ENCODE measurements around the gene KLHL42. TPM values are rescaled to one million over a fixed set of nuclear protein-coding genes. Genes with fewer than 3 reads are reported as not detected.
"Not testable (repeated sequence)": the region's sequence is repeated elsewhere in the genome, so short reads cannot be mapped to it uniquely, and the experiment has no call there.

The KLHL42 gene
- total RNA-seq, 1 donor from 2014 or later: 30.0 TPM

GRCh38 chr12:27843714-27844245, 63.7 kb downstream of the KLHL42 start:
- intact Hi-C loops (cut with DNase I): no loop called here
- H3K9me3 ChIP-seq: no peaks in the 10 kb centered on the region
- no peak overlapping the region for H3K4me3 ChIP-seq
- TF ChIP-seq CTCF (IDR thresholded peaks at IDR 0.05): no peak
- TF ChIP-seq POLR2A (IDR thresholded peaks at IDR 0.05): no peak
- TF ChIP-seq POLR2AphosphoS5 (IDR thresholded peaks at IDR 0.05; ENCODE audit: insufficient read depth in 1 of 2, low read depth in 1 of 2): no peak
- no peaks in the 10 kb centered on the region for H3K27me3 ChIP-seq
- DNase-seq (ENCODE audit: extremely low spot score in 2 of 2): no peak
- no peak overlapping the region for H3K27ac ChIP-seq
- no peaks in the 10 kb centered on the region for H3K36me3 ChIP-seq
- H3K4me1 ChIP-seq: no peaks in the 10 kb centered on the region

DNA sequence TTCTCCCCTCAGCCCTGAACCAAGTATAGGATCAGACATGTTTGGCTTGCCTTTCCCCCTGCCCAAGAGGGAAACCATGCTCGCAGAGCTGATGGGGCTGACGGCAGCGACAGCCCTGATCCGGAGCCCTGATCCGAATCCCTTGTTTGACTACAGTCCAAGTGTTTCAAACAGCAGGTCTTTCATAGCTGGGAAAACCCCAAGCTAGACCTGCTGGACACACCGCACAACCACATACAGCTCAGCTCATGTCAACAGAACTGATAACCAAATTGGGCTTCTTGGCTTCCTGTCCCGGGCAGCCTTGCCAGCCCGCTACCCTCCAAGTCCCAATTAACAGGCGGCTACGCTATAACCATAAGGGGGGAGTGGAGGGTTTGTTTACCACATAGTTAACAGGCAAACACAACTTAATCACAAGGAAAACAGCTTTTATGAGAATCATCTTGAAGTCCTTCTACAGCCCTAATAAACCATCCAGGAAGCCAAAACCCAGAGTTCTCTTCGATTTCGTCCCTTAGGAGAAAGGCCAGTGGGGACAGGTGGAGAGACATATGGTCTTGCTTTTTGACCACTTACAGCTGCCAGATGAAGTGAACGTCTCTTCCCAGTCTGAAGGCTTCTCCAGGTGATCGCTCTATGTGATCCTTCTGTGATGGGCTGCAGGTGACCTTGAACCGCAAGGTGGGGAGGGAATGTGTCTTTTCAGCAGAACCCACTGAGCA, 64.5 kb downstream of the KLHL42 start:
- DNase-seq (ENCODE audit: extremely low spot score in 2 of 2): no peak

DNA sequence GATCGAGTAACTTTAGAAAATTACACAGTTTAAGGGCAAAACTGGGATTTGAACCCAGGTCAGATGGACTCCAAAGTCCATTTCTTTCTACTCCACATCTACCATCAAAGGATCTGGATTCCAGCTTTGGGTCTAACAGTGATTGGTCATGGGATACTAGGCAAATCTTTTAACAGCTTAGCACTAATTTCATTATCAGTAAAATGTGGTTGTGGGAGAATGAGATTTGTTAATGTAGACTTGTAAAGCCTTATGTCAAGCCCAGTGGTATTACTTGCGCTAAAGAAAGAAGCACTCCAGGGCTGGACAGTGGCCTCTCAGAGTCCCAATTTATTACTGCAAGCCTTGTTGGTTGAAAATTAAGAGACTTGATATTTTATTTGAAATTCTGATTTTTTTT, 65.2 kb downstream of the KLHL42 start:
- H3K4me1 ChIP-seq: no peaks in the 10 kb centered on the region
- H3K9me3 ChIP-seq: no peaks in the 10 kb centered on the region

More for the DNA sequence above, 64.5 kb downstream of the KLHL42 start:
- TF ChIP-seq POLR2A (IDR thresholded peaks at IDR 0.05) (no peak), POLR2AphosphoS5 (IDR thresholded peaks at IDR 0.05; ENCODE audit: insufficient read depth in 1 of 2, low read depth in 1 of 2) (no peak), CTCF (IDR thresholded peaks at IDR 0.05) (no peak)
- Histone ChIP-seq H3K27ac (no peak overlapping the region), H3K4me1 (no peaks in the 10 kb centered on the region), H3K27me3 (no peaks in the 10 kb centered on the region), H3K36me3 (no peaks in the 10 kb centered on the region), H3K9me3 (no peaks in the 10 kb centered on the region), H3K4me3 (no peak overlapping the region)
- intact Hi-C loops (cut with DNase I): no loop called here

DNA sequence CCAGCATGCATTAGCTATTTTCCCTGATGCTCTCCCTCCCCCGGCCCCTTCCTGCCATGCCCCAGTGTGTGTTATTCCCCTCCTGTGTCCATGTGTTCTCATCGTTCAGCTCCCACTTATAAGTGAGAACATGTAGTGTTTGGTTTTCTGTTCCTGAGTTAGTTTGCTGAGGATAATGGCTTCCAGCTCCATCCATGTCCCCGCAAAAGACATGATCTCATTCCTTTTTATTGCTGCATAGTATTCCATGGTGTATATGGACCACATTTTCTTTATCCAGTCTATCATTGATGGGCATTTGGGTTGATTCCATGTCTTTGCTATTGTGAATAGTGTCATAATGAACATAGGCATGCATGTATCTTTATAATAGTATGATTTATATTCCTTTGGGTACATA, 65.7 kb downstream of the KLHL42 start:
- H3K36me3 ChIP-seq; H3K9me3 ChIP-seq; H3K4me1 ChIP-seq; H3K27me3 ChIP-seq; H3K27ac ChIP-seq; DNase-seq (ENCODE audit: extremely low spot score in 2 of 2); H3K4me3 ChIP-seq; intact Hi-C loops (cut with DNase I): not testable (repeated sequence)

More for the DNA sequence above, 65.2 kb downstream of the KLHL42 start:
- H3K4me3 ChIP-seq: no peak overlapping the region
- H3K36me3 ChIP-seq: no peaks in the 10 kb centered on the region
- H3K27me3 ChIP-seq: no peaks in the 10 kb centered on the region
- intact Hi-C loops (cut with DNase I): no loop called here
- H3K27ac ChIP-seq: no peak overlapping the region
- TF ChIP-seq POLR2A (IDR thresholded peaks at IDR 0.05) (no peak), CTCF (IDR thresholded peaks at IDR 0.05) (no peak), POLR2AphosphoS5 (IDR thresholded peaks at IDR 0.05; ENCODE audit: insufficient read depth in 1 of 2, low read depth in 1 of 2) (no peak)
- DNase-seq (ENCODE audit: extremely low spot score in 2 of 2): no peak

DNA sequence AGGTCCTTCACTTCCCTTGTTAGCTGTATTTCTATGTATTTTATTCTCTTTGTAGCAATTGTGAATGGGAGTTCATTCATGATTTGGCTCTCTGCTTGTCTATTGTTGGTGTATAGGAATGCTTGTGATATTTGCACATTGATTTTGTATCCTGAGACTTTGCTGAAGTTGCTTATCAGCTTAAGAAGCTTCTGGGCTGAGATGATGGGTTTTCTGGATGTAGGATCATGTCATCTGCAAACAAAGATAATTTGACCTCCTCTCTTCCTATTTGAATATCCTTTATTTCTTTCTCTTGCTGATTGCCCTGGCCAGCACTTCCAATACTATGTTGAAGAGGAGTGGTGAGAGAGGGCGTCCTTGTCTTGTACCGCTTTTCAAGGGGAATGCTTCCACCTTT, 67.3 kb downstream of the KLHL42 start:
- H3K27me3 ChIP-seq; H3K4me1 ChIP-seq; DNase-seq (ENCODE audit: extremely low spot score in 2 of 2); H3K27ac ChIP-seq; H3K36me3 ChIP-seq; intact Hi-C loops (cut with DNase I); H3K9me3 ChIP-seq; H3K4me3 ChIP-seq: not testable (repeated sequence)

DNA sequence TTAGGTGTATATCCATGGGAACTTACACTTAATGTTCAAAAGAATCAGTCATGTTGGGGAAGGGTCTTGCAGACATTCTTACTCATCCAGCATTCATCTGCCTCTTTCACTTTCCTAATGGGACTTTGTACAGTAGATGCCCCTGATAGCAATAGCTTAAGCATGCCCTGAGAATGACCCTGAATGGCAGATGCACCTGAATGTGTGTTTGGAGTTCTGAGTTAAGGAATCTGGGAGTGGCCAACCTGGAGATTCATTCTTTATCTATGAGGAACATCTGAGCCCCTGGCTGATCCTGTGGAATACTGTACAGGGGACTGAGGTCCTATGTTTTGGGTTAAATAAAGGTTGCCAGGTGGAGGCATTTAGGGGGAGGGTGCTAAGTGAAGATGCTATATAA, 71.3 kb downstream of the KLHL42 start:
- H3K4me3 ChIP-seq: no peak overlapping the region
- TF ChIP-seq CTCF (IDR thresholded peaks at IDR 0.05) (no peak), POLR2AphosphoS5 (IDR thresholded peaks at IDR 0.05; ENCODE audit: insufficient read depth in 1 of 2, low read depth in 1 of 2) (no peak), POLR2A (IDR thresholded peaks at IDR 0.05) (no peak)
- no peaks in the 10 kb centered on the region for H3K4me1 ChIP-seq
- no peaks in the 10 kb centered on the region for H3K9me3 ChIP-seq
- H3K27ac ChIP-seq: no peak overlapping the region
- H3K27me3 ChIP-seq: no peaks in the 10 kb centered on the region
- no peak for DNase-seq (ENCODE audit: extremely low spot score in 2 of 2)
- intact Hi-C loops (cut with DNase I): no loop called here
- no peaks in the 10 kb centered on the region for H3K36me3 ChIP-seq
